ENCODE measurements around the gene FBP1.
A peak's percentile ranks its signal among the peaks of the same experiment; 100 is the strongest.
"Not testable (repeated sequence)": the region's sequence is repeated elsewhere in the genome, so short reads cannot be mapped to it uniquely, and the experiment has no call there.

FBP1 gene

DNA sequence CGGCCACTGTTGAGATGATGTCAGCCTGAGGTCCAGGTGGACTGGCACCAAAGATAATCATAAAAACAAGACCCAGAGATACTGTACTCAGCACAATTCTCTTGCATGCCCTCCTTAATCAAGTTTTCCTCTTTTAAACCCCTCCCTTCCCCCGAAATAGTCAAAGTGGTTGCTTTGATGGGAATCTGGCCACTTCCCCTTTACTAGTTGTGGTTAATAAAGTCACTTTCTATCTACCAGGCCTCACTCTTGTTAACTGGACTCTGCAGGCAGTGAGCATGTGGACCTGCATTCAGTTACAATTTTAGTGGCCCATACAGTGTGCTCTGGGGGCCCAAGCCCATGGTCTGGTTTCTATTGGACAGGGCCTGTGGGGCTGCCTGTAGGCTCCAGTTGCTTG is 63.2 kb downstream of the FBP1 start:
- no peak for DNase-seq (ENCODE audit: low read depth)

DNA sequence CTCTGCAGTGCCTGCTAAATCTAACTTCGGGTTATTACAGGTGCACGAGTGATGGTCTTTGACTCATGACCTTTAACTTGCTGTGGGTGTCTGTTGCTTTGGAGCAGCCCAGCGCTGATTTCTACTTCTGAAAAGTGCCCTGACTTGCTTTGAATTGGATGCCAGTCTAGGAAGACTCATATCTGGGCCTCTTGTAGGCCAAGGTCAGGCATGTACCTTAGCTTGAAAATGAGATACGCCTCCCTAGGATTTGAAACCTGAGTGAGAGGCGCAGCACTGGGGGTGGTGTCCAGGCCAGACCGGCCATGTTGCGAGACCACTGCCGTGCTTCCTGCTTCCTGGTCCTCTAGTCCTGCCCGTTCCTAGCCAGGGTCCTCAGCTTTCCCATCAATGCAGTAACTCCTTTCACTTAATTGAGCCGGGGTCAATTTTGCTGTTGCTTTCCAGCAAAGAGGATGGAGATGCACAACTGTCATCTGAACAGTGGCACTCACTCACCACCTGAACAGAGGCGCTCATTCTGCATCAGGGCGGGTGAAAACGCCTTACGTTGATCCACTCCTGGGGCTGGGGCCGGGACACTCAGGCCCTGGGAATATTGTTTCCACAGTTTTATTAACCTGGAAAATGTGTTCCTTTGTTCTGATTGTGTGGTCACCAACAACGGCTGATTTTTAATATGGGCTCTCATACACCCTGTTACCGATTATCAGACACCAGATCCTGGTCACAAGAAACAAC is 70.2 kb downstream of the FBP1 start:
- no peak for DNase-seq (ENCODE audit: low read depth)

- no peak for DNase-seq (ENCODE audit: low read depth)
Observed at GRCh38 chr9:94568250-94568889, 70.9 kb downstream of the FBP1 start.

- DNase-seq (ENCODE audit: low read depth): no peak
Observed at GRCh38 chr9:94567271-94567670, 72.0 kb downstream of the FBP1 start.

DNA sequence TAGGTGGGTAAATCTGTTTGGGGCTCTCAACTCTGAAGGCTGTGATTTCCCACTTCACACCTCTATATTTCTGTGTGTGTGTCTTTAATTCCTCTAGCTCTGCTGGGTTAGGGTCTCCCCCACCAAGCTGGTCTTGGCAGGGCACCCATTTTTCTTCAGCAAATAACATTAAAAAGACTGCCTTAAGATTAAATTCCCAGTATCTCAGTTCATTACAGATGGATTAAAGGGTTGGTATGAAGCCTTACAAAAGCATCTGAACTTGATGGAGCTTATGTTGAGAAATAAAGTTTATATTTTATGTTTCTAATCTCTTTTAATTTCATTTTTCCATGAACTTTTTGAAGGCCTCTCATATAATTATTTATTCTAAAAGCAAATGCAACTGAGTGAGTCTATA is 72.8 kb downstream of the FBP1 start:
- no peak for DNase-seq (ENCODE audit: low read depth)

DNA sequence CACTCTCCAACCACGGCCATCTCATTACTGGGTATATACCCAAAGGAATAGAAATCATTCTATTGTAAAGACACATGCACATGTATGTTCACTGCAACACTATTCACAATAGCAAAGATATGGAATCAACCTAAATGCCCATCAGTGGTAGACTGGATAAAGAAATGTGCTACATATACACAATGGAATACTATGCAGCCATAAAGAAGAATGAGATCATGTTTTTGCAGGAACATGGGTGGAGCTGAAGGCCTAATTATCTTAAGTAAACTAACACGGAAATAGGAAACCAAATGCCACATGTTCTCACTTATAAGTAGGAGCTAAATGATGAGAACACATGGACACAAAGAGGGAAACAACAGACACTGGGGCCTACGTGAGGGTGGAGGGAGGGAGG is 75.0 kb downstream of the FBP1 start:
- not testable (repeated sequence) for DNase-seq (ENCODE audit: low read depth)

- no peak for DNase-seq (ENCODE audit: low read depth)
Observed at GRCh38 chr9:94563548-94563947, 75.8 kb downstream of the FBP1 start.

GRCh38 chr9:94560237-94560636 is 79.1 kb downstream of the FBP1 start:
- no peak for DNase-seq (ENCODE audit: low read depth)

GRCh38 chr9:94557376-94557775 is 81.9 kb downstream of the FBP1 start:
- DNase-seq (ENCODE audit: low read depth): no peak

DNA sequence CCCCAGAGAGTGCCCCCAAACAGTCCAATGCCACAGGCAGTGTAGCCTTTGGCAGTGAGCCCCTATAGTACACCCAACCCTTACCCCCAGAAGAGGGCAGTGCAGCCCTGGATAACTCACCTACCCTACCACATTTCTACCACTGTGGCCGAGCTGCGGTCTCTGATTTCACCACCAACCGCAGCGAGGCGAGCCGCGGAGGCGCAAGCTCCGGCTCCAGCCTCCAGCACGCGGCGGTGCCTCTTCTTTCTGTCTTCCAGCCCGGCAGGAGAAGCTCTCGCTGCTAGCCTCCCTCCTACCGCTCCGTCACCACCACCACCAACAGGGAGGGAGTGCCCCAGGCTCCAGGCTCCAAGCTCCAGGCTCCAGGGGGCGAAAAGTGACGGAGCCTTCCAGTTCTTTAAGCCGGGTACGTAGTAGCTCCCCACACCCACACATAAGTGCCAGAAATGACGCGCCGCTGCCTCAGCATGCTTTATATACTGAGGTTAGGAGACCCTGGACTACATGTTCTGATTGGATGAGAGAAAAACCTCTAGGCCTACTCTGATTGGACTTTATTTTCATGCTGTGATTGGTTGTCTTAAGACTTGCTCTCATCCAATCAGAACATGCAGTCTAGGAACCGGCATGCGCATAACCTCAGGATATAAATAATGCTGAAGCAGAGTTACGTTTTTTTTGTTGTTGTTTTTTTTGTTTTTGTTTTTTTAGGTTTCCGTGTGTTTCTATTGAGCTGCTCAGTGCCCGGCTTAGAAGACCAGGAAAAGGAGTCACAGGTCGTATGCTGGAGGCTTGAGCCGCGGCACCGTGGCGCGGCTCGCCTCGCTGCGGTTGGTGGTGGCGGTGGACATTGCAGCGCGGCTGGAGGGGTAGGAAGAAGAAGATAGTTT is 84.6 kb downstream of the FBP1 start, which contains the start of gene PCAT7:
TSS of gene PCAT7 (plus strand) at position 645 of the 893 bp plus-strand sequence.
- peak; percentile 38 for DNase-seq (ENCODE audit: low read depth)

DNA sequence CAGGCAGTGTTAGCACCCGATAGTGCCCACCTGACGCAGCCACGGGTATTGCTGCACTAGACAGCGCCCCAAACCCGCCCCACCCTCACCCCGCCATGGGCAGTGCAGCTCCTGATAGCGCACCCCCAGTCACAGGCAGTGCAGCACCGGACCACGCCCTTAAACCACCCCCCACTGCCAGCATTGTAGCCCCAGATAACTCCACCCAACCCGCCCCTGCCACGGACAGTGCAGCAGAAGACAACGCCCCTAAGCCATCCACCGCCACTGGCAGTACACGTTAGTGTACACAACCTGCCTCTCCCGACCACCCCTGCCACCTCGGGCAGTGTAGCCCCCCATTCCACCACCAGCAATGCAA is 85.3 kb downstream of the FBP1 start:
- no peak for DNase-seq (ENCODE audit: low read depth)
